ENCODE data around the gene NMNAT2.

The NMNAT2 gene

GRCh38 chr1:183251101-183251958, 166.8 kb downstream of the NMNAT2 start:
- Histone ChIP-seq H3K4me3 (ENCODE audit: insufficient read length, low read depth) (no peak overlapping the region), H3K36me3 (ENCODE audit: insufficient read depth, insufficient read length, low read length) (no peaks in the 10 kb centered on the region), H3K4me1 (ENCODE audit: insufficient read depth, insufficient read length) (no peaks in the 10 kb centered on the region), H3K9me3 (ENCODE audit: insufficient read depth, low read length) (peaks cover 7% of the 10 kb centered on the region), H3K9ac (ENCODE audit: insufficient read length, low read depth) (no peak overlapping the region), H3K27me3 (ENCODE audit: insufficient read depth, insufficient read length) (no peaks in the 10 kb centered on the region)
- no peak for DNase-seq (ENCODE audit: low read depth, low spot score)
- TF ChIP-seq YY1 (IDR thresholded peaks at IDR 0.05; ENCODE audit: insufficient read depth, insufficient read length) (no peak), ZNF274 (IDR thresholded peaks at IDR 0.05; ENCODE audit: low read depth, low read length) (no peak), SUZ12 (IDR thresholded peaks at IDR 0.05; ENCODE audit: extremely low read depth, insufficient read depth, insufficient read length) (no peak)

GRCh38 chr1:183249941-183250452, 168.2 kb downstream of the NMNAT2 start:
- peaks cover 7% of the 10 kb centered on the region for H3K9me3 ChIP-seq (ENCODE audit: insufficient read depth, low read length)
- no peak for TF ChIP-seq SUZ12 (IDR thresholded peaks at IDR 0.05; ENCODE audit: extremely low read depth, insufficient read depth, insufficient read length)
- no peak for TF ChIP-seq ZNF274 (IDR thresholded peaks at IDR 0.05; ENCODE audit: low read depth, low read length)
- no peak for TF ChIP-seq YY1 (IDR thresholded peaks at IDR 0.05; ENCODE audit: insufficient read depth, insufficient read length)
- no peak overlapping the region for H3K9ac ChIP-seq (ENCODE audit: insufficient read length, low read depth)
- no peak overlapping the region for H3K4me3 ChIP-seq (ENCODE audit: insufficient read length, low read depth)
- no peaks in the 10 kb centered on the region for H3K36me3 ChIP-seq (ENCODE audit: insufficient read depth, insufficient read length, low read length)
- no peaks in the 10 kb centered on the region for H3K4me1 ChIP-seq (ENCODE audit: insufficient read depth, insufficient read length)
- H3K27me3 ChIP-seq (ENCODE audit: insufficient read depth, insufficient read length): no peaks in the 10 kb centered on the region
- DNase-seq (ENCODE audit: low read depth, low spot score): no peak

- Histone ChIP-seq H3K4me1 (ENCODE audit: insufficient read depth, insufficient read length) (no peaks in the 10 kb centered on the region), H3K36me3 (ENCODE audit: insufficient read depth, insufficient read length, low read length) (no peaks in the 10 kb centered on the region), H3K4me3 (ENCODE audit: insufficient read length, low read depth) (no peak overlapping the region), H3K9ac (ENCODE audit: insufficient read length, low read depth) (no peak overlapping the region), H3K27me3 (ENCODE audit: insufficient read depth, insufficient read length) (no peaks in the 10 kb centered on the region), H3K9me3 (ENCODE audit: insufficient read depth, low read length) (peaks cover 7% of the 10 kb centered on the region)
- TF ChIP-seq YY1 (IDR thresholded peaks at IDR 0.05; ENCODE audit: insufficient read depth, insufficient read length) (no peak), SUZ12 (IDR thresholded peaks at IDR 0.05; ENCODE audit: extremely low read depth, insufficient read depth, insufficient read length) (no peak), ZNF274 (IDR thresholded peaks at IDR 0.05; ENCODE audit: low read depth, low read length) (no peak)
- DNase-seq (ENCODE audit: low read depth, low spot score): no peak
Observed at GRCh38 chr1:183248989-183249691, 169.0 kb downstream of the NMNAT2 start.

- Histone ChIP-seq H3K4me3 (ENCODE audit: insufficient read length, low read depth) (no peak overlapping the region), H3K36me3 (ENCODE audit: insufficient read depth, insufficient read length, low read length) (peaks cover 3% of the 10 kb centered on the region), H3K9me3 (ENCODE audit: insufficient read depth, low read length) (peaks cover 7% of the 10 kb centered on the region), H3K4me1 (ENCODE audit: insufficient read depth, insufficient read length) (no peaks in the 10 kb centered on the region), H3K27me3 (ENCODE audit: insufficient read depth, insufficient read length) (no peaks in the 10 kb centered on the region), H3K9ac (ENCODE audit: insufficient read length, low read depth) (no peak overlapping the region)
- no peak for DNase-seq (ENCODE audit: low read depth, low spot score)
- TF ChIP-seq SUZ12 (IDR thresholded peaks at IDR 0.05; ENCODE audit: extremely low read depth, insufficient read depth, insufficient read length) (no peak), ZNF274 (IDR thresholded peaks at IDR 0.05; ENCODE audit: low read depth, low read length) (no peak), YY1 (IDR thresholded peaks at IDR 0.05; ENCODE audit: insufficient read depth, insufficient read length) (no peak)
Observed at GRCh38 chr1:183247931-183248330, 170.2 kb downstream of the NMNAT2 start.

- Histone ChIP-seq H3K36me3 (ENCODE audit: insufficient read depth, insufficient read length, low read length) (peaks cover 3% of the 10 kb centered on the region), H3K27me3 (ENCODE audit: insufficient read depth, insufficient read length) (no peaks in the 10 kb centered on the region), H3K9me3 (ENCODE audit: insufficient read depth, low read length) (peaks cover 7% of the 10 kb centered on the region), H3K4me3 (ENCODE audit: insufficient read length, low read depth) (no peak overlapping the region), H3K4me1 (ENCODE audit: insufficient read depth, insufficient read length) (no peaks in the 10 kb centered on the region), H3K9ac (ENCODE audit: insufficient read length, low read depth) (no peak overlapping the region)
- TF ChIP-seq SUZ12 (IDR thresholded peaks at IDR 0.05; ENCODE audit: extremely low read depth, insufficient read depth, insufficient read length): no peak
- no peak for DNase-seq (ENCODE audit: low read depth, low spot score)
Observed at GRCh38 chr1:183247484-183247883, 170.7 kb downstream of the NMNAT2 start.

- TF ChIP-seq ZNF274 (IDR thresholded peaks at IDR 0.05; ENCODE audit: low read depth, low read length) (no peak), YY1 (IDR thresholded peaks at IDR 0.05; ENCODE audit: insufficient read depth, insufficient read length) (no peak), SUZ12 (IDR thresholded peaks at IDR 0.05; ENCODE audit: extremely low read depth, insufficient read depth, insufficient read length) (no peak)
- Histone ChIP-seq H3K27me3 (ENCODE audit: insufficient read depth, insufficient read length) (no peaks in the 10 kb centered on the region), H3K9me3 (ENCODE audit: insufficient read depth, low read length) (peaks cover 7% of the 10 kb centered on the region), H3K4me1 (ENCODE audit: insufficient read depth, insufficient read length) (no peaks in the 10 kb centered on the region), H3K9ac (ENCODE audit: insufficient read length, low read depth) (no peak overlapping the region), H3K4me3 (ENCODE audit: insufficient read length, low read depth) (no peak overlapping the region), H3K36me3 (ENCODE audit: insufficient read depth, insufficient read length, low read length) (peaks cover 3% of the 10 kb centered on the region)
- no peak for DNase-seq (ENCODE audit: low read depth, low spot score)
Observed at GRCh38 chr1:183247066-183247465, 171.1 kb downstream of the NMNAT2 start.

- Histone ChIP-seq H3K27me3 (ENCODE audit: insufficient read depth, insufficient read length) (no peaks in the 10 kb centered on the region), H3K4me3 (ENCODE audit: insufficient read length, low read depth) (no peak overlapping the region), H3K9me3 (ENCODE audit: insufficient read depth, low read length) (peaks cover 7% of the 10 kb centered on the region), H3K36me3 (ENCODE audit: insufficient read depth, insufficient read length, low read length) (peaks cover 3% of the 10 kb centered on the region), H3K9ac (ENCODE audit: insufficient read length, low read depth) (no peak overlapping the region), H3K4me1 (ENCODE audit: insufficient read depth, insufficient read length) (no peaks in the 10 kb centered on the region)
- no peak for TF ChIP-seq ZNF274 (IDR thresholded peaks at IDR 0.05; ENCODE audit: low read depth, low read length)
- TF ChIP-seq YY1 (IDR thresholded peaks at IDR 0.05; ENCODE audit: insufficient read depth, insufficient read length): no peak
- no peak for TF ChIP-seq SUZ12 (IDR thresholded peaks at IDR 0.05; ENCODE audit: extremely low read depth, insufficient read depth, insufficient read length)
- no peak for DNase-seq (ENCODE audit: low read depth, low spot score)
Observed at GRCh38 chr1:183246436-183246835, 171.7 kb downstream of the NMNAT2 start.

Measured in NT2/D1 (cell line).